H1 (cell line): ENCODE data around the gene DARS2. TPM values are rescaled to one million over a fixed set of nuclear protein-coding genes. Genes with fewer than 3 reads are reported as not detected.

Experiments used
- ASH2L ChIP-seq: fragments of 200-600, 300-600 bp; sonication (generic); IDR thresholded peaks from one replicate; pipeline ENCODE4 v1.7.1; 2017; ENCODE audit warnings: low read length
- BACH1 ChIP-seq: IDR thresholded peaks from 2 replicates; pipeline ENCODE4 v1.6.1; 2012; ENCODE audit warnings: low read length, improper control_type of control experiment
- BRCA1 ChIP-seq: IDR thresholded peaks from 2 replicates; pipeline ENCODE4 v1.6.1; 2012; ENCODE audit warnings: low read depth, low read length, improper control_type of control experiment
- CBX5 ChIP-seq: fragments of 300-800, 300-1000 bp; sonication (generic); IDR thresholded peaks from 2 replicates; pipeline ENCODE4 v1.7.1; 2016; ENCODE audit warnings: antibody characterized with exemption, low read length, low read depth
- HDAC2 ChIP-seq, 2 experiments: fragments of 300-600 bp in 1 of 2; sonication (generic) in 1 of 2; IDR thresholded peaks; 2 replicates each; pipeline ENCODE4 v1.6.1; 2011 to 2012; ENCODE audit warnings: low read depth in 2 of 2, low read length in 2 of 2, mild to moderate bottlenecking in 2 of 2, moderate library complexity in 2 of 2, borderline replicate concordance in 1 of 2, inconsistent platforms in 1 of 2
- JUN ChIP-seq: IDR thresholded peaks from 2 replicates; pipeline ENCODE4 v1.6.1; 2011; ENCODE audit warnings: low read depth, mild to moderate bottlenecking, improper control_type of control experiment, low read length
- JUND ChIP-seq: IDR thresholded peaks from 2 replicates; pipeline ENCODE4 v1.6.1; 2011; ENCODE audit warnings: mild to moderate bottlenecking, improper control_type of control experiment, low read length
- KDM4A ChIP-seq: IDR thresholded peaks from one replicate; pipeline ENCODE4 v1.7.1; 2012; ENCODE audit warnings: low read depth, mild to moderate bottlenecking, moderate library complexity, low read length, inconsistent platforms; ENCODE audit not compliant: severe bottlenecking
- PHF8 ChIP-seq: fragments of 200-600 bp; sonication (generic); conservative IDR thresholded peaks from 2 replicates; pipeline ENCODE4 v1.7.1; 2012; ENCODE audit warnings: low read depth, mild to moderate bottlenecking, inconsistent platforms, low read length, moderate library complexity
- POLR2A ChIP-seq, 2 experiments: IDR thresholded peaks; 1 replicate in 1 of 2; 2 replicates in 1 of 2; pipeline ENCODE4 v1.6.1; 2011; ENCODE audit warnings: low read depth in 2 of 2, low read length in 2 of 2, mild to moderate bottlenecking in 2 of 2; ENCODE audit errors: control extremely low read depth in 1 of 2
- POLR2AphosphoS5 ChIP-seq: IDR thresholded peaks from 2 replicates; pipeline ENCODE4 v1.6.1; 2011; ENCODE audit warnings: low read depth, low read length
- POU5F1 ChIP-seq: IDR thresholded peaks from 2 replicates; pipeline ENCODE4 v1.6.1; 2011; ENCODE audit warnings: low read depth, mild to moderate bottlenecking, low read length, moderate library complexity
- RFX5 ChIP-seq: IDR thresholded peaks from 2 replicates; pipeline ENCODE4 v1.6.1; 2011; ENCODE audit warnings: low read depth, low read length, improper control_type of control experiment, borderline replicate concordance
- RNF2 ChIP-seq: fragments of 200-900, 300-1000 bp; sonication (generic); IDR thresholded peaks from 2 replicates; pipeline ENCODE4 v1.7.1; 2016; ENCODE audit warnings: borderline replicate concordance, low read depth, mild to moderate bottlenecking, antibody characterized with exemption, low read length; ENCODE audit not compliant: poor library complexity, severe bottlenecking; ENCODE audit errors: missing control alignments
- RXRA ChIP-seq: IDR thresholded peaks from 2 replicates; pipeline ENCODE4 v1.6.1; 2011; ENCODE audit warnings: low read depth, mild to moderate bottlenecking, low read length, moderate library complexity; ENCODE audit not compliant: insufficient read depth
- SAP30 ChIP-seq: fragments of 300-600 bp; sonication (generic); IDR thresholded peaks from 2 replicates; pipeline ENCODE4 v1.7.1; 2012; ENCODE audit warnings: low read length, moderate library complexity, mild to moderate bottlenecking, inconsistent platforms; ENCODE audit not compliant: insufficient read depth, insufficient replicate concordance
- SP1 ChIP-seq: IDR thresholded peaks from 2 replicates; pipeline ENCODE4 v1.6.1; 2011; ENCODE audit warnings: low read depth, low read length
- SP2 ChIP-seq: IDR thresholded peaks from 2 replicates; pipeline ENCODE4 v1.6.1; 2012; ENCODE audit warnings: mild to moderate bottlenecking, low read length, inconsistent platforms
- SP4 ChIP-seq: IDR thresholded peaks from 2 replicates; pipeline ENCODE4 v1.6.1; 2012; ENCODE audit warnings: low read length, inconsistent platforms
- TAF7 ChIP-seq: optimal IDR thresholded peaks from 2 replicates; pipeline ENCODE3; 2011; ENCODE audit warnings: low read depth, mild to moderate bottlenecking, inconsistent platforms, low read length, moderate library complexity, borderline replicate concordance
- TBP ChIP-seq: IDR thresholded peaks from 2 replicates; pipeline ENCODE4 v1.6.1; 2011; ENCODE audit warnings: low read depth, low read length, improper control_type of control experiment
- TCF12 ChIP-seq: IDR thresholded peaks from 2 replicates; pipeline ENCODE4 v1.6.1; 2011; ENCODE audit warnings: low read depth, mild to moderate bottlenecking, low read length
- USF2 ChIP-seq: IDR thresholded peaks from 2 replicates; pipeline ENCODE4 v1.6.1; 2011; ENCODE audit warnings: low read length, improper control_type of control experiment
- YY1 ChIP-seq: IDR thresholded peaks from 2 replicates; pipeline ENCODE4 v1.6.1; 2011; ENCODE audit warnings: low read depth, mild to moderate bottlenecking, low read length
- ZNF274 ChIP-seq: IDR thresholded peaks from 2 replicates; pipeline ENCODE4 v1.7.0; 2012; ENCODE audit warnings: low read length, borderline replicate concordance; ENCODE audit errors: extremely low read depth
- polyA plus RNA-seq, 7 experiments: library from polyadenylated mRNA; depleted of rRNA in 3 of 7; stranded (reverse) in 5 of 7; unstranded in 2 of 7; fragments of >200 nt in 5 of 7; fragments of 200-250 nt in 2 of 7; gene quantifications; 1 replicate in 5 of 7; 2 replicates in 1 of 7; 4 replicates in 1 of 7; pipeline versions ENCODE4 v1.2.1 to v1.2.3, GENCODE V29; 2011 to 2013; ENCODE audit warnings: missing spikeins in 2 of 7, mixed read lengths in 2 of 7
- total RNA-seq: library from RNA; stranded (reverse); fragmentation: NEBNext Ultra II Directional; extraction: Animal tissue kit (Norgen Biotek cat#: 25700); gene quantifications from 2 replicates; pipeline ENCODE4 v1.2.1, GENCODE V29; 2021
- TF ChIP-seq, protein P1 (sequence below): IDR thresholded peaks from 2 replicates; pipeline ENCODE4 v1.6.1; 2012; ENCODE audit warnings: inconsistent platforms

Gene DARS2
- total and polyA plus RNA-seq, 2 of the 8 experiments (the other 6 are each of a cell fraction or from before 2014, with no cell fraction given), result 21.0 to 35.2 TPM

GRCh38 chr1:173861731-173862145 lies 37.3 kb downstream of the DARS2 start (continued):
- TF ChIP-seq KDM4A, result no peak
- no peak for TF ChIP-seq SP2
- TF ChIP-seq SP1, result no peak
- TF ChIP-seq JUN, result no peak
- no peak for TF ChIP-seq RFX5
- no peak for TF ChIP-seq TCF12
- TF ChIP-seq RNF2, result no peak
- TF ChIP-seq YY1, result no peak
- TF ChIP-seq ZNF274, result no peak
- TF ChIP-seq BACH1, result no peak
- TF ChIP-seq JUND, result no peak
- peak in 1 of 2 experiments; percentile 84; a peak in 2 of 3 replicates for TF ChIP-seq POLR2A (IDR thresholded peaks at IDR 0.05; ENCODE audit: control extremely low read depth in 1 of 2, low read depth in 2 of 2, low read length in 2 of 2)
- no peak for TF ChIP-seq CBX5
- peak; percentile 95 for TF ChIP-seq POLR2AphosphoS5
- TF ChIP-seq SAP30, result no peak
- no peak for TF ChIP-seq HDAC2 (IDR thresholded peaks at IDR 0.05; ENCODE audit: borderline replicate concordance in 1 of 2, low read depth in 2 of 2, low read length in 2 of 2)
- TF ChIP-seq ASH2L, result no peak
- TF ChIP-seq SP4, result 0 out of 2 replicates have a peak, but pooled peaks have one; percentile 37
- no peak for TF ChIP-seq POU5F1
- TF ChIP-seq, protein P1, sequence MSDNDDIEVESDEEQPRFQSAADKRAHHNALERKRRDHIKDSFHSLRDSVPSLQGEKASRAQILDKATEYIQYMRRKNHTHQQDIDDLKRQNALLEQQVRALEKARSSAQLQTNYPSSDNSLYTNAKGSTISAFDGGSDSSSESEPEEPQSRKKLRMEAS, result no peak
- no peak for TF ChIP-seq BRCA1
- TF ChIP-seq USF2, result no peak
- TF ChIP-seq RXRA, result no peak
- TF ChIP-seq TBP, result no peak
- TF ChIP-seq TAF7, result peak; percentile 76
- TF ChIP-seq PHF8, result no peak
